H9 (cell line): ENCODE results near the gene USP13. TPM values are rescaled to one million over a fixed set of nuclear protein-coding genes. Genes with fewer than 3 reads are reported as not detected.

ENCODE experiments used
- DNase-seq: peaks from one replicate; pipeline ENCODE4 v3.0.0-alpha.2; 2017
- H2AFZ ChIP-seq: one replicate; pipeline ENCODE4 v1.6.1; 2013; ENCODE audit warnings: mild to moderate bottlenecking, low read length, control low read depth, moderate library complexity
- H2AK5ac ChIP-seq: 2 replicates; pipeline ENCODE4 v1.6.1; 2013; ENCODE audit warnings: low read length, control low read depth, mixed read lengths; ENCODE audit not compliant: insufficient read length
- H2BK120ac ChIP-seq: one replicate; pipeline ENCODE4 v1.6.1; 2013; ENCODE audit warnings: low read depth, mild to moderate bottlenecking, low read length, control low read depth, inconsistent platforms; ENCODE audit not compliant: poor library complexity, severe bottlenecking
- H2BK12ac ChIP-seq: 2 replicates; pipeline ENCODE4 v1.6.1; 2013; ENCODE audit warnings: low read length, control low read depth, mixed read lengths, low read depth; ENCODE audit not compliant: insufficient read length
- H2BK15ac ChIP-seq: 2 replicates; pipeline ENCODE4 v1.6.1; 2013; ENCODE audit warnings: low read depth, low read length, control low read depth
- H2BK20ac ChIP-seq: one replicate; pipeline ENCODE4 v1.6.1; 2013; ENCODE audit warnings: low read depth, mild to moderate bottlenecking, low read length, control low read depth, inconsistent platforms; ENCODE audit not compliant: poor library complexity, severe bottlenecking
- H2BK5ac ChIP-seq: 2 replicates; pipeline ENCODE4 v1.6.1; 2013; ENCODE audit warnings: low read length, control low read depth, mixed read lengths; ENCODE audit not compliant: insufficient read length
- H3K14ac ChIP-seq: 2 replicates; pipeline ENCODE4 v1.6.1; 2013; ENCODE audit warnings: low read length, control low read depth; ENCODE audit not compliant: insufficient read depth
- H3K18ac ChIP-seq: 2 replicates; pipeline ENCODE4 v1.6.1; 2013; ENCODE audit warnings: low read depth, mild to moderate bottlenecking, mixed read lengths, low read length, control low read depth; ENCODE audit not compliant: insufficient read length
- H3K23ac ChIP-seq: 2 replicates; pipeline ENCODE4 v1.6.1; 2013; ENCODE audit warnings: low read length, control low read depth, mixed read lengths, low read depth; ENCODE audit not compliant: insufficient read length
- H3K23me2 ChIP-seq: 2 replicates; pipeline ENCODE4 v1.6.1; 2013; ENCODE audit warnings: low read depth, mild to moderate bottlenecking, mixed read lengths, low read length, control low read depth; ENCODE audit not compliant: insufficient read length, poor library complexity, severe bottlenecking
- H3K27ac ChIP-seq: 2 replicates; pipeline ENCODE4 v1.5.1; 2013; ENCODE audit warnings: low read length, control low read depth, mixed read lengths, low read depth; ENCODE audit not compliant: insufficient read length
- H3K27me3 ChIP-seq: 2 replicates; pipeline ENCODE4 v1.6.1; 2013; ENCODE audit warnings: low read length, control low read depth, inconsistent platforms; ENCODE audit not compliant: insufficient read depth
- H3K4ac ChIP-seq: 2 replicates; pipeline ENCODE4 v1.6.1; 2013; ENCODE audit warnings: low read depth, mild to moderate bottlenecking, control low read depth, inconsistent platforms, low read length, moderate library complexity
- H3K4me1 ChIP-seq: 2 replicates; pipeline ENCODE4 v1.6.1; 2013; ENCODE audit warnings: low read length, control low read depth, inconsistent platforms; ENCODE audit not compliant: insufficient read depth
- H3K4me2 ChIP-seq: 2 replicates; pipeline ENCODE4 v1.6.1; 2013; ENCODE audit warnings: low read length, control low read depth, mixed read lengths; ENCODE audit not compliant: insufficient read length, insufficient read depth
- H3K56ac ChIP-seq: 2 replicates; pipeline ENCODE4 v1.6.1; 2013; ENCODE audit warnings: low read depth, mild to moderate bottlenecking, mixed read lengths, low read length, control low read depth; ENCODE audit not compliant: insufficient read length
- H3K79me1 ChIP-seq: 2 replicates; pipeline ENCODE4 v1.6.1; 2013; ENCODE audit warnings: low read depth, mild to moderate bottlenecking, moderate library complexity, low read length, control low read depth, inconsistent platforms; ENCODE audit not compliant: insufficient read depth, poor library complexity, severe bottlenecking
- H3K79me2 ChIP-seq: 2 replicates; pipeline ENCODE4 v1.6.1; 2013; ENCODE audit warnings: low read length, control low read depth, inconsistent platforms; ENCODE audit not compliant: insufficient read depth
- H3K9ac ChIP-seq: 2 replicates; pipeline ENCODE4 v1.6.1; 2013; ENCODE audit warnings: low read length, control low read depth, mixed read lengths; ENCODE audit not compliant: insufficient read length; ENCODE audit errors: extremely low read depth
- H3K9me3 ChIP-seq: one replicate; pipeline ENCODE4 v1.6.1; 2013; ENCODE audit warnings: low read depth, low read length, inconsistent platforms; ENCODE audit not compliant: control insufficient read depth
- H3T11ph ChIP-seq: one replicate; pipeline ENCODE4 v1.6.1; 2013; ENCODE audit warnings: mild to moderate bottlenecking, low read length, control low read depth, inconsistent platforms
- H4K20me1 ChIP-seq: one replicate; pipeline ENCODE4 v1.6.1; 2013; ENCODE audit not compliant: control insufficient read depth, insufficient read length, insufficient read depth
- H4K5ac ChIP-seq: 2 replicates; pipeline ENCODE4 v1.6.1; 2013; ENCODE audit warnings: low read depth, mild to moderate bottlenecking, mixed read lengths, low read length, control low read depth; ENCODE audit not compliant: insufficient read length
- H4K8ac ChIP-seq: replicated peaks from 2 replicates; pipeline ENCODE4 v1.6.1; 2013; ENCODE audit warnings: low read length, control low read depth, mixed read lengths, low read depth; ENCODE audit not compliant: insufficient read length
- H4K91ac ChIP-seq: 2 replicates; pipeline ENCODE4 v1.6.1; 2013; ENCODE audit warnings: low read depth, mild to moderate bottlenecking, moderate library complexity, mixed read lengths, low read length, control low read depth; ENCODE audit not compliant: insufficient read length
- H3K27ac Mint-ChIP-seq, 3 experiments: 2 replicates in 2 of 3; 3 replicates in 1 of 3; pipeline ENCODE4 v1.8.0; 2020 to 2021; ENCODE audit warnings: mixed read lengths in 3 of 3, mild to moderate bottlenecking in 1 of 3, moderate library complexity in 1 of 3
- H3K27me3 Mint-ChIP-seq: 2 replicates; pipeline ENCODE4 v1.8.0; 2021; ENCODE audit warnings: low read depth, mild to moderate bottlenecking, moderate library complexity, mixed read lengths
- H3K36me3 Mint-ChIP-seq, 3 experiments: 2 replicates in 2 of 3; 3 replicates in 1 of 3; pipeline ENCODE4 v1.8.0; 2020 to 2021; ENCODE audit warnings: low read depth in 3 of 3, mixed read lengths in 3 of 3; ENCODE audit not compliant: insufficient read depth in 1 of 3
- H3K4me1 Mint-ChIP-seq, 2 experiments: 2 replicates each; pipeline ENCODE4 v1.8.0; 2020; ENCODE audit warnings: mixed read lengths in 2 of 2
- H3K4me3 Mint-ChIP-seq, 2 experiments: 2 replicates in 1 of 2; 3 replicates in 1 of 2; pipeline ENCODE4 v1.8.0; 2020 to 2021; ENCODE audit warnings: mild to moderate bottlenecking in 2 of 2, mixed read lengths in 2 of 2, moderate library complexity in 1 of 2
- H3K9me3 Mint-ChIP-seq, 2 experiments: 2 replicates in 1 of 2; 3 replicates in 1 of 2; pipeline ENCODE4 v1.8.0; 2020; ENCODE audit warnings: mild to moderate bottlenecking in 2 of 2, mixed read lengths in 2 of 2, moderate library complexity in 1 of 2
- CTCF ChIP-seq: fragments of 200-600 bp; sonication (generic); conservative IDR thresholded peaks from 3 replicates; pipeline ENCODE4 v1.8.0; 2021; ENCODE audit warnings: antibody characterized with exemption, mild to moderate bottlenecking
- WGBS: extraction: QIAGEN DNeasy Blood & Tissue Kit; methylation state at CpG from one replicate; pipeline ENCODE4 v1.1.7; 2013; ENCODE audit warnings: missing lambda C conversion rate, low lambda C conversion rate, mixed read lengths; ENCODE audit not compliant: insufficient read length; ENCODE audit errors: extremely low coverage; 5-methylcytosine and 5-hydroxymethylcytosine counted together
- total RNA-seq: library from RNA; stranded (reverse); gene quantifications from 2 replicates; pipeline ENCODE4 v1.2.1, GENCODE V29; 2021

USP13 gene
- total RNA-seq, 1 experiment from 2014 or later, result 26.7 TPM

- Histone ChIP-seq H3K4me2 (no peak overlapping the region), H2AK5ac (no peak overlapping the region), H2BK120ac (no peak overlapping the region), H3K56ac (no peak overlapping the region), H4K20me1 (no peaks in the 10 kb centered on the region), H3K4me1 (no peaks in the 10 kb centered on the region; the same call in none of the 2 replicates), H4K91ac (no peak overlapping the region), H3K27ac (no peak overlapping the region), H4K5ac (no peak overlapping the region), H2AFZ (no peak overlapping the region), H3K14ac (no peak overlapping the region), H3K4ac (no peak overlapping the region), H3K23me2 (no peaks in the 10 kb centered on the region), H3K79me2 (peaks cover 6% of the 10 kb centered on the region; the same call in 1 of the 2 replicates), H3K9me3 (no peaks in the 10 kb centered on the region), H3K23ac (no peak overlapping the region), H3T11ph (no peak overlapping the region), H3K18ac (no peak overlapping the region), H2BK5ac (no peak overlapping the region), H3K27me3 (no peaks in the 10 kb centered on the region), H2BK12ac (no peak overlapping the region), H3K79me1 (no peaks in the 10 kb centered on the region), H4K8ac (no peak overlapping the region), H2BK20ac (no peak overlapping the region), H2BK15ac (no peak overlapping the region), H3K9ac (no peak overlapping the region)
- no peaks in the 10 kb centered on the region for H3K27me3 Mint-ChIP-seq
- no CpG with 5 or more reads among the region's 2 CpGs for WGBS
- TF ChIP-seq CTCF, result no peak
- H3K36me3 Mint-ChIP-seq, result peaks cover 0 to 5% (median 3%) of the 10 kb centered on the region in 3 experiments; a peak in 4 of 7 replicates
- H3K27ac Mint-ChIP-seq, result peak overlapping the region in 1 of 3 experiments; percentile 77; a peak in 1 of 7 replicates
- H3K9me3 Mint-ChIP-seq, result no peaks in the 10 kb centered on the region
- no peak overlapping the region for H3K4me3 Mint-ChIP-seq
- DNase-seq, result no peak
- peaks cover 25 to 28% of the 10 kb centered on the region in 2 experiments for H3K4me1 Mint-ChIP-seq
Observed at GRCh38 chr3:179677884-179678283, 25.0 kb downstream of the USP13 start.
